HG03469 (cell line): ENCODE data around the gene MYO1B.

ENCODE experiments used
- ATAC-seq: cut with Tn5 transposase; IDR thresholded peaks from one replicate; pipeline ENCODE4 v1.9.1; 2021; ENCODE audit warnings: mild to moderate bottlenecking, moderate library complexity, moderate number of reproducible peaks; ENCODE audit not compliant: unreplicated experiment

MYO1B gene

GRCh38 chr2:191245046-191245868 is at the start of gene MYO1B:
MYO1B (plus strand) TSS chr2:191245404; CDS start chr2:191276896, 31,492 bp downstream.
- ATAC-seq: no peak

GRCh38 chr2:191197096-191197495 is 48.1 kb upstream of the MYO1B start:
- ATAC-seq: no peak

GRCh38 chr2:191198271-191198670 is 46.9 kb upstream of the MYO1B start:
- ATAC-seq: no peak

GRCh38 chr2:191199929-191200512 is 45.2 kb upstream of the MYO1B start:
- ATAC-seq: no peak

GRCh38 chr2:191200910-191201309 is 44.3 kb upstream of the MYO1B start:
- ATAC-seq: no peak

GRCh38 chr2:191202209-191202721 is 42.9 kb upstream of the MYO1B start:
- ATAC-seq: no peak

- ATAC-seq: no peak
Observed at GRCh38 chr2:191202881-191203397, 42.3 kb upstream of the MYO1B start.

- peak; percentile 50 for ATAC-seq
Observed at GRCh38 chr2:191204433-191204832, 40.8 kb upstream of the MYO1B start.

- ATAC-seq: no peak
Observed at GRCh38 chr2:191206613-191207471, 38.4 kb upstream of the MYO1B start.

- no peak for ATAC-seq
Observed at GRCh38 chr2:191209340-191209739, 35.9 kb upstream of the MYO1B start.

- no peak for ATAC-seq
Observed at GRCh38 chr2:191212119-191212518, 33.1 kb upstream of the MYO1B start.

- ATAC-seq: no peak
Observed at GRCh38 chr2:191213333-191213732, 31.9 kb upstream of the MYO1B start.

- ATAC-seq: no peak
Observed at GRCh38 chr2:191215230-191215629, 30.0 kb upstream of the MYO1B start.

- no peak for ATAC-seq
Observed at GRCh38 chr2:191215666-191216065, 29.5 kb upstream of the MYO1B start.

- ATAC-seq: no peak
Observed at GRCh38 chr2:191217580-191217979, 27.6 kb upstream of the MYO1B start.

GRCh38 chr2:191218292-191218898 is 26.8 kb upstream of the MYO1B start:
- ATAC-seq: no peak

GRCh38 chr2:191220671-191221070 is 24.5 kb upstream of the MYO1B start:
- peak; percentile 44 for ATAC-seq

GRCh38 chr2:191221666-191222065 is 23.5 kb upstream of the MYO1B start:
- ATAC-seq: no peak

GRCh38 chr2:191222507-191222906 is 22.7 kb upstream of the MYO1B start:
- ATAC-seq: peak; percentile 35

GRCh38 chr2:191222952-191223351 is 22.3 kb upstream of the MYO1B start:
- ATAC-seq: no peak

GRCh38 chr2:191225126-191225525 is 20.1 kb upstream of the MYO1B start:
- ATAC-seq: no peak
